GM19467 (cell line): ENCODE results near the gene MRPL43.
A peak's percentile ranks its signal among the peaks of the same experiment; 100 is the strongest.
"Not testable (repeated sequence)": the region's sequence is repeated elsewhere in the genome, so short reads cannot be mapped to it uniquely, and the experiment has no call there.

Experiments
- ATAC-seq: cut with Tn5 transposase; IDR thresholded peaks from one replicate; pipeline ENCODE4 v1.9.1; 2021; ENCODE audit warnings: mild to moderate bottlenecking, moderate library complexity; ENCODE audit not compliant: unreplicated experiment

Gene MRPL43

DNA sequence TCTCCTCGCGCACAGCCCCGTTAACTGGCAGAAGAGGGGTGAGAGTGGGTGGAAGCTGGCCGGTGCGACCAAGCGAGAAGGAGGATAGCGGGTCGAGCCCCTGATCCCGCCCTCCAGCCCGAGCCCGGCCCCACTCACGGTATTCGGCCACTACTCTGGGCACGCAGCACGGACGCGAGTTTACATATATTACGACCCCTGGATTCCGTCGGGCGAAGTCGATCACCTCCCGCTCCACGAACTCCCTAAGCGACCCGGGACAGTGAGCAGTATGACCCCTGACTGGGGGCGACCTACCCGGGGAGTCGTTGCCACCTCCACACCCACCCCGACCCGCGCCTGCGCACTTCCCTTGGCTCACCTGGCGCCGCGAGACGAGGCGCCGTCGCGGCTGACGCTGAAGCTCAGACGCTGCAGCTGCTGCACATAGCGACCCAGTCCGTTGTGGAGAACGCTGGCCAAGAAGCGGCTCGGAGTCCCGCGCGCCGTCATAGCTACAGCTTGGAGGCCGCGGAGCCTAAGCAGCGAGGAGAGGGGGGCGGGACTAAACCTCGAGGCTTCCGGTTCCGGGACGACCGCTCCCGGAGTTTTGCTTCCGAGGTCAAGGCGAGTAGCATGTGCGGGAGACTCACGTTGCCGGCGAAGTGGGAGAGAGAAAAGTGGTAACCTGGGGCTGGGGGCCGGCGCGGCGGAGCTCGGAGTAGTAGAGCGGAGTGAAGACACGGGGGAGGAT, at the start of gene MRPL43, which contains the start of gene TWNK:
MRPL43 (minus strand) TSS at position 546 of the 733 bp plus-strand sequence; CDS start at position 492, 54 bp downstream.
TWNK (plus strand) TSS at position 592 of the 733 bp plus-strand sequence. CDS start 668 bp downstream, outside the sequence.
- peak; percentile 74 for ATAC-seq

DNA sequence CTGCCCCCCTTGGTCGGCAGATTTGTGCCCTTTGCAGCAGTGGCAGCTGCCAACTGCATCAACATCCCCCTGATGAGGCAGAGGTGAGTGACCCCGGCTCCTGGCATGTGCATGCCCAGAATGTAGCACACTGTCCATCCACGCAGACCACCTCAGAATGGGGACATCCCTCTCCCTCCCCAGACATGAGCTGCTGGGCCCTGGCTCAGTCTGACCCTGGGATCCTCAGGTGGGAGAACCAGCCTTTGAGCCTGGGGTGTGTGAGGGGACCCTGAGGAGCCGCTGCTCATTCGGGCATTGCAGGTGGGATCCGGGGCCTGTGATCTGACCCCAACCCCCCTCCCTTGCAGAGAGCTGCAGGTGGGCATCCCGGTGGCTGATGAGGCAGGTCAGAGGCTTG, 49.4 kb upstream of the MRPL43 start:
- no peak for ATAC-seq

- ATAC-seq, result no peak
These were observed 48.8 kb upstream of the MRPL43 start for GRCh38 chr10:101035916-101036702.

- no peak for ATAC-seq
These were observed 48.0 kb upstream of the MRPL43 start for GRCh38 chr10:101035314-101035713.

- ATAC-seq, result not testable (repeated sequence)
These were observed 47.1 kb upstream of the MRPL43 start for GRCh38 chr10:101034404-101034803.

- no peak for ATAC-seq
These were observed 46.0 kb upstream of the MRPL43 start for GRCh38 chr10:101033276-101033675.

GRCh38 chr10:101032637-101033224, 45.4 kb upstream of the MRPL43 start:
- no peak for ATAC-seq

DNA sequence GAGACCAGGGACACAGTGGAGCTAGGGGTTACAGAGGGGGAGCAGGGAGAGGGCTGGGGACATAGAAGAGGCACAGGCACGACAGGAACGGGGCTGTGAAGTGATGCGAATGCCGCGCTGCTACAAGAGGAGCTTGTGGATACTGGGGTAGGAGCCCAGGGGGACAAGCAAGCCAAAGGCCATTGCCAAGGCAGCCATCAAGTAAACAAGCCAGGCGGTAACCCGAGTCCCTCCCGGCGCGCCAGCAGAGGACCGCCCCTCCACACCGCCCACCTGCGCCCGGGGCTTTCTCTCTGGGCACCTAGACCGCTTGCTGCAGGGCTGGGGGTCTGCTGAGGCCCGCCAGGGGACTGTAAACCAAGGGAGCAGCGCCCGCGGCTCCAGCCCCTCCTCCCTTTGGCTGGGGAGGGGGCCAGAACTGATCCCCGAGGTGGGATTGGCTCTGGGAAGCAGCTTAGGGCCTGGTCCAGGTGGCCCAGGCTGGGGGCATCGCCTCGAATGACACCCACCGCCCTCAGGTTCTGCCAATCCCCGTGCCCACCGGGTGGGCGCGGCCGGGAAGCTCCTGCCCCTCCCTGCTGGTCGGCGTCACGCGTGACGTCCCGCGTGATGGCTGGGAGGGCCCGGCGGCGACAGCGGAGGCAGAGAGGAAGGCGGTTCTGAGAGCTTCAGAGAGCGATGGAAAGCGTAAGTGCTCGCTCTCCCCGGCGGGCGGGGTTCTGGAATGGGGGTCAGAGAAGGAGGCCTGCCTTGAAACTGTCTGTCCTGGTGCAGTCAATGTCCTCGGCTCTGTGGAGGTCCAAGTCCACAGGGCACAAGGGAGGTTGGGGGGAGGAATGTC, 44.7 kb upstream of the MRPL43 start:
- no peak for ATAC-seq

- ATAC-seq, result peak; percentile 91
These were observed 44.0 kb upstream of the MRPL43 start, which contains the start of the genes PDZD7 and SFXN3 for GRCh38 chr10:101031128-101031795. Gene PDZD7, minus strand, starts transcription at chr10:101031129. Its CDS starts 910 bp downstream, at chr10:101030219. Gene SFXN3, plus strand, starts transcription at chr10:101031234. Its CDS starts 3,461 bp downstream, at chr10:101034695.

GRCh38 chr10:101030496-101031127, 43.3 kb upstream of the MRPL43 start:
- no peak for ATAC-seq

- no peak for ATAC-seq
These were observed 42.4 kb upstream of the MRPL43 start for GRCh38 chr10:101029520-101030295.

- no peak for ATAC-seq
These were observed 41.4 kb upstream of the MRPL43 start for GRCh38 chr10:101028446-101029337.

- no peak for ATAC-seq
These were observed 39.9 kb upstream of the MRPL43 start for GRCh38 chr10:101027106-101027720.

- ATAC-seq, result no peak
These were observed 35.8 kb upstream of the MRPL43 start for GRCh38 chr10:101022967-101023705.

DNA sequence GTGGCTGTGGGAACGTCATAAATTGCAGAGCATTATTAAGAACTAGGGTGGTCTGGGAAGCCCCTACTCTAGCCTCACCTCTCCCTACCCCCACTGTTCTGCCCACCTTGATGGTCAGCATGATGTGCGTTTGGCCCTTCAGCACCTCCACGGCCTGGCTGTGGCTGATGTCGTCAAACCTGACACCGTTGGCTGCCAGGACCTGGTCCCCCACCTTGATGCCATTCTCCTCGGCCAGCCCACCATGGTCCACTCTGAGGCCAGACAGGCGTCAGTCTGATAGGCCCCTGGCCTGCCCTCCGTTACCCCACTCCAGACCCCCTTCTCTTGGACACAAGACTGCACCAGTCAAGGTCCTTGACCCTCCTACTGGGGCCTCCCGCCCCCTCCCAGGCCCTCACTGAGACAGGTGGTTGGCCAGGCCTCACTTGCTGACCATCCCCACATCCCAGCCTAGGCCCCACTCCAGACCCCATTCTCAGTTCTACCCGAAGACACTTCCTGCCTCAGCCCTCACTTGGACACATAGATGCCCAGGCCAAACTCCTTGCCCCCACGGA, 34.5 kb upstream of the MRPL43 start:
- no peak for ATAC-seq

DNA sequence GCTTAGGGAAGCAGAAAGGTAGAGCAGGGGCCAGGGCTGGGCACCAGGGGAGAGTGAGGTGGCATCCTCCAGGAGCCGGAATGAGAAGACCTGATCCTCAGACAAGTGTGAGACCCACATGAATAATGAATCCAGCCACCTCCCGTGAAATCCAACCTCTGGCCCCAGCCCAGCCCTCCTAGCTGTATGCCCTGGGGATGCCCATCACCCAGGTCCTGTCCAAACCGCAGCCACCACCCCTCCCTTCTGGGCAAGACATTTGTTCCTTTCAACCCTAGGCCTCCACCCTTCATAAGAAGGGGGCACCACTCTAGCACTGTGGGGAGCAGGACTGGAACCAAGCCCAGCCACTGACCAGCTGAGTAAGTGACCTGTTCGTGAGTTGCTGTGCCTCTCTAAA, 33.9 kb upstream of the MRPL43 start:
- no peak for ATAC-seq
